Measurements from ENCODE around the gene FIBIN. TPM values are rescaled to one million over a fixed set of nuclear protein-coding genes. Genes with fewer than 3 reads are reported as not detected.

Gene FIBIN
- total and polyA plus RNA-seq, 4 donors: 1.6 to 3.7 (median 2.2) TPM

DNA sequence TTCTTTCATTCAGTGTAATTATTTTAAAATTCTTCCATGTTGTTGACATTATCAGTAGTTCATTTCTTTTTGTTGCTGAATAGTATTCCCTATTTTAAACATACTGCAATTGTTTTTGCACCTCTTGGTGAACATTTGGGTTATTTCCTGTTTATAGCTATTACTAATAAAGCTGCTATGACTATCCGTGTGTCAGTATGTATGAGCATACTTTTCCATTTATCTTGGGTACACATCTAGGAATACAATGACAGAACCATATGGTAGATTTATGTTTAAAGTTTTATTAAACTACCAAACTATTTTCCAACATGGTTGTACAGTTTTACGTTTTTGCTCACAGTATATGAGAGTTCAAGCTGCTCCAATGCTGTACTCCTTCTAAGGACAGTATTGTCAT lies 22.0 kb upstream of the FIBIN start:
- H3K27ac ChIP-seq (ENCODE audit: low read depth in 1 of 2, low read length in 2 of 2): no peak overlapping the region
- H3K9ac ChIP-seq (ENCODE audit: low read depth in 1 of 2, low read length in 2 of 2): no peak overlapping the region
- TF ChIP-seq SP1 (IDR thresholded peaks at IDR 0.05) (no peak), EGR1 (IDR thresholded peaks at IDR 0.05; ENCODE audit: low read depth in 2 of 2) (no peak), TAF1 (conservative IDR thresholded peaks at IDR 0.05) (no peak), JUND (IDR thresholded peaks at IDR 0.05) (no peak), REST (IDR thresholded peaks at IDR 0.05) (no peak), FOXA1 (IDR thresholded peaks at IDR 0.05) (no peak), FOXA2 (IDR thresholded peaks at IDR 0.05) (no peak), RXRA (IDR thresholded peaks at IDR 0.05) (no peak), NR2F2 (IDR thresholded peaks at IDR 0.05) (no peak), YY1 (IDR thresholded peaks at IDR 0.05) (no peak), HNF4A (conservative IDR thresholded peaks at IDR 0.05) (no peak), HNF4G (IDR thresholded peaks at IDR 0.05) (no peak), GABPA (IDR thresholded peaks at IDR 0.05 in 1 of 2, conservative IDR thresholded peaks at IDR 0.05 in 1 of 2) (no peak), RAD21 (IDR thresholded peaks at IDR 0.05) (no peak)
- TF ChIP-seq, protein P1, sequence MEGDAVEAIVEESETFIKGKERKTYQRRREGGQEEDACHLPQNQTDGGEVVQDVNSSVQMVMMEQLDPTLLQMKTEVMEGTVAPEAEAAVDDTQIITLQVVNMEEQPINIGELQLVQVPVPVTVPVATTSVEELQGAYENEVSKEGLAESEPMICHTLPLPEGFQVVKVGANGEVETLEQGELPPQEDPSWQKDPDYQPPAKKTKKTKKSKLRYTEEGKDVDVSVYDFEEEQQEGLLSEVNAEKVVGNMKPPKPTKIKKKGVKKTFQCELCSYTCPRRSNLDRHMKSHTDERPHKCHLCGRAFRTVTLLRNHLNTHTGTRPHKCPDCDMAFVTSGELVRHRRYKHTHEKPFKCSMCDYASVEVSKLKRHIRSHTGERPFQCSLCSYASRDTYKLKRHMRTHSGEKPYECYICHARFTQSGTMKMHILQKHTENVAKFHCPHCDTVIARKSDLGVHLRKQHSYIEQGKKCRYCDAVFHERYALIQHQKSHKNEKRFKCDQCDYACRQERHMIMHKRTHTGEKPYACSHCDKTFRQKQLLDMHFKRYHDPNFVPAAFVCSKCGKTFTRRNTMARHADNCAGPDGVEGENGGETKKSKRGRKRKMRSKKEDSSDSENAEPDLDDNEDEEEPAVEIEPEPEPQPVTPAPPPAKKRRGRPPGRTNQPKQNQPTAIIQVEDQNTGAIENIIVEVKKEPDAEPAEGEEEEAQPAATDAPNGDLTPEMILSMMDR (IDR thresholded peaks at IDR 0.05; ENCODE audit: low read depth, low read length, missing input control): no peak
- TF ChIP-seq, protein P2, sequence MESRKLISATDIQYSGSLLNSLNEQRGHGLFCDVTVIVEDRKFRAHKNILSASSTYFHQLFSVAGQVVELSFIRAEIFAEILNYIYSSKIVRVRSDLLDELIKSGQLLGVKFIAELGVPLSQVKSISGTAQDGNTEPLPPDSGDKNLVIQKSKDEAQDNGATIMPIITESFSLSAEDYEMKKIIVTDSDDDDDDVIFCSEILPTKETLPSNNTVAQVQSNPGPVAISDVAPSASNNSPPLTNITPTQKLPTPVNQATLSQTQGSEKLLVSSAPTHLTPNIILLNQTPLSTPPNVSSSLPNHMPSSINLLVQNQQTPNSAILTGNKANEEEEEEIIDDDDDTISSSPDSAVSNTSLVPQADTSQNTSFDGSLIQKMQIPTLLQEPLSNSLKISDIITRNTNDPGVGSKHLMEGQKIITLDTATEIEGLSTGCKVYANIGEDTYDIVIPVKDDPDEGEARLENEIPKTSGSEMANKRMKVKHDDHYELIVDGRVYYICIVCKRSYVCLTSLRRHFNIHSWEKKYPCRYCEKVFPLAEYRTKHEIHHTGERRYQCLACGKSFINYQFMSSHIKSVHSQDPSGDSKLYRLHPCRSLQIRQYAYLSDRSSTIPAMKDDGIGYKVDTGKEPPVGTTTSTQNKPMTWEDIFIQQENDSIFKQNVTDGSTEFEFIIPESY (IDR thresholded peaks at IDR 0.05): no peak
- TF ChIP-seq, protein P3, sequence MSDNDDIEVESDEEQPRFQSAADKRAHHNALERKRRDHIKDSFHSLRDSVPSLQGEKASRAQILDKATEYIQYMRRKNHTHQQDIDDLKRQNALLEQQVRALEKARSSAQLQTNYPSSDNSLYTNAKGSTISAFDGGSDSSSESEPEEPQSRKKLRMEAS (IDR thresholded peaks at IDR 0.05): no peak
- DNase-seq (ENCODE audit: low spot score): no peak
- 82% methylated on average over 2 of the region's 2 CpGs for WGBS
- no peaks in the 10 kb centered on the region for H3K27me3 ChIP-seq (ENCODE audit: control insufficient read depth in 4 of 4, insufficient read depth in 4 of 4, low read length in 3 of 4)
- H3K4me3 ChIP-seq (ENCODE audit: low read depth in 1 of 3, low read length in 3 of 3): no peak overlapping the region
- no peaks in the 10 kb centered on the region for H3K4me1 ChIP-seq (ENCODE audit: control insufficient read depth in 4 of 4, insufficient read depth in 4 of 4, low read length in 3 of 4)
- no peaks in the 10 kb centered on the region for H3K9me3 ChIP-seq (ENCODE audit: control insufficient read depth in 4 of 4, low read length in 3 of 4)
- no peaks in the 10 kb centered on the region for H3K36me3 ChIP-seq (ENCODE audit: control insufficient read depth in 4 of 4, insufficient read depth in 3 of 4, low read depth in 1 of 4, low read length in 3 of 4)

All from liver (tissue), 9 donors.